A549 (cell line): ENCODE measurements around the gene CPA4. TPM values are rescaled to one million over a fixed set of nuclear protein-coding genes. Genes with fewer than 3 reads are reported as not detected.

Experiments used
- ATAC-seq, 2 experiments: fragments of 200-7000 bp in 1 of 2; fragments of >200 bp in 1 of 2; cut with Nextera tagmentation in 1 of 2; cut with Tn5 transposase in 1 of 2; 3 replicates each; pipeline versions ENCODE4 v1.8.0 to v1.9.1; 2018 to 2020; ENCODE audit warnings: mild to moderate bottlenecking in 1 of 2, moderate library complexity in 1 of 2
- CTCF ChIA-PET: fragments of 300-600 bp; sonication (Branson Sonifier 250); formaldehyde crosslinking; extraction: SDS; loops from one replicate; lab custom pipeline; 2021; ENCODE audit warnings: antibody characterized with exemption, inconsistent platforms; lab: Yijun Ruan, JAX
- POLR2A ChIA-PET: fragments of 350-600 bp; formaldehyde crosslinking; extraction: SDS; loops from one replicate; lab custom pipeline; 2021; ENCODE audit warnings: antibody characterized with exemption, inconsistent platforms; lab: Yijun Ruan, JAX
- DNase-seq, 2 experiments: peaks; one replicate each; pipeline versions ENCODE4 v3.0.0 to v3.0.0-alpha.2; 2011 to 2016; ENCODE audit warnings: low read depth in 1 of 2, low spot score in 1 of 2
- FAIRE-seq: peaks from 2 replicates; lab custom pipeline; 2011; peaks lifted over from hg19 to GRCh38; lab: Jason Lieb, UNC
- H3K27ac ChIP-seq, 2 experiments: fragments of >200 bp; sonication (Bioruptor Twin); formaldehyde crosslinking; 3 replicates each; pipeline ENCODE4 v1.5.1; 2016 to 2017
- H3K4me1 ChIP-seq: fragments of >200 bp; sonication (Bioruptor Twin); formaldehyde crosslinking; 3 replicates; pipeline ENCODE4 v1.6.1; 2016
- H3K4me2 ChIP-seq: fragments of >200 bp; sonication (Bioruptor Twin); formaldehyde crosslinking; 3 replicates; pipeline ENCODE4 v1.6.1; 2016
- H3K4me3 ChIP-seq: fragments of >200 bp; sonication (Bioruptor Twin); formaldehyde crosslinking; 3 replicates; pipeline ENCODE4 v1.5.1; 2016
- H3K9me3 ChIP-seq: fragments of >200 bp; sonication (Bioruptor Twin); formaldehyde crosslinking; 3 replicates; pipeline ENCODE4 v1.6.1; 2016
- ATOH8 ChIP-seq: fragments of 250-450 bp; sonication (Bioruptor Pico); IDR thresholded peaks from 2 replicates; pipeline ENCODE4 v1.5.0; 2020; ENCODE audit warnings: low read depth, mild to moderate bottlenecking, moderate library complexity
- BHLHE40 ChIP-seq: IDR thresholded peaks from 2 replicates; pipeline ENCODE4 v1.6.1; 2012; ENCODE audit warnings: low read depth, low read length, inconsistent platforms
- CEBPB ChIP-seq, 2 experiments: fragments of >200 bp in 1 of 2; sonication (Bioruptor Twin) in 1 of 2; formaldehyde crosslinking in 1 of 2; IDR thresholded peaks; 2 replicates each; pipeline ENCODE4 v1.6.1; 2012 to 2016
- CHD4 ChIP-seq: fragments of 200-600 bp; sonication (generic); IDR thresholded peaks from 2 replicates; pipeline ENCODE4 v1.6.1; 2016; ENCODE audit warnings: antibody characterized with exemption, mild to moderate bottlenecking, borderline replicate concordance
- FOXS1 ChIP-seq: fragments of 250-450 bp; sonication (Bioruptor Pico); IDR thresholded peaks from 2 replicates; pipeline ENCODE4 v1.5.0; 2020; ENCODE audit warnings: mild to moderate bottlenecking, moderate library complexity
- HDAC2 ChIP-seq: fragments of 200-600 bp; sonication (generic); IDR thresholded peaks from 2 replicates; pipeline ENCODE4 v1.6.1; 2016
- KDM5A ChIP-seq: fragments of 200-600 bp; sonication (generic); IDR thresholded peaks from 2 replicates; pipeline ENCODE4 v1.6.1; 2016; ENCODE audit warnings: antibody characterized with exemption, mild to moderate bottlenecking
- MAX ChIP-seq: IDR thresholded peaks from 2 replicates; pipeline ENCODE4 v1.6.1; 2012
- MYC ChIP-seq: IDR thresholded peaks from 2 replicates; pipeline ENCODE4 v1.6.1; 2012; ENCODE audit warnings: mild to moderate bottlenecking, inconsistent platforms, low read length, improper control_type of control experiment, borderline replicate concordance
- NR3C1 ChIP-seq: fragments of >200 bp; sonication (Bioruptor Twin); formaldehyde crosslinking; IDR thresholded peaks from 3 replicates; pipeline ENCODE4 v1.6.1; 2017
- POLR2A ChIP-seq: IDR thresholded peaks from 2 replicates; pipeline ENCODE4 v1.6.1; 2012; ENCODE audit warnings: mild to moderate bottlenecking, low read length
- POLR2AphosphoS2 ChIP-seq: conservative IDR thresholded peaks from 2 replicates; pipeline ENCODE4 v1.6.1; 2012; ENCODE audit warnings: low read length, improper control_type of control experiment, inconsistent platforms
- RARB ChIP-seq: fragments of 250-450 bp; sonication (Bioruptor Pico); IDR thresholded peaks from 2 replicates; pipeline ENCODE4 v1.8.0; 2021; ENCODE audit warnings: mild to moderate bottlenecking, moderate library complexity
- REST ChIP-seq: fragments of 200-600 bp; sonication (generic); IDR thresholded peaks from 2 replicates; pipeline ENCODE4 v1.6.1; 2016; ENCODE audit warnings: antibody characterized with exemption, mild to moderate bottlenecking, moderate library complexity
- TFCP2L1 ChIP-seq: fragments of 250-450 bp; sonication (Bioruptor Pico); IDR thresholded peaks from 2 replicates; pipeline ENCODE4 v1.5.0; 2021; ENCODE audit warnings: mild to moderate bottlenecking
- ZNF302 ChIP-seq: fragments of 250-450 bp; sonication (Bioruptor Pico); IDR thresholded peaks from 2 replicates; pipeline ENCODE4 v1.9.0; 2021; ENCODE audit warnings: inconsistent platforms, mild to moderate bottlenecking, moderate library complexity
- WGBS: methylation state at CpG from one replicate; pipeline ENCODE4 v1.1.6; 2017; ENCODE audit errors: missing lambda C conversion rate; 5-methylcytosine and 5-hydroxymethylcytosine counted together
- polyA plus RNA-seq, 4 experiments: library from polyadenylated mRNA; depleted of rRNA in 3 of 4; stranded (reverse); fragments of >200 nt; fragmentation: RNase III in 1 of 4; extraction: RNeasy Plus Mini Kit Qiagen cat#74134 plus additional on column Dnase treatment in 1 of 4; gene quantifications; 2 replicates in 3 of 4; 3 replicates in 1 of 4; pipeline ENCODE4 v1.2.3, GENCODE V29; 2011 to 2017
- TF ChIP-seq, protein P1 (sequence below): fragments of >200 bp; sonication (Bioruptor Twin); formaldehyde crosslinking; IDR thresholded peaks from 3 replicates; pipeline ENCODE4 v1.5.1; 2016
- TF ChIP-seq, protein P2 (sequence below): fragments of 450-650 bp; IDR thresholded peaks from 2 replicates; pipeline ENCODE4 v1.6.1; 2014; ENCODE audit warnings: antibody characterized with exemption

The CPA4 gene
- polyA plus RNA-seq, 2 of the 4 experiments (the other 2 are of a cell fraction): 1.0 to 7.7 TPM

GRCh38 chr7:130288829-130289228 lies 4.1 kb upstream of the CPA4 start:
- ChIA-PET CTCF (no interaction called here), POLR2A (no interaction called here)
- TF ChIP-seq CEBPB (IDR thresholded peaks at IDR 0.05) (no peak), MAX (no peak)
- DNase-seq (no peak), FAIRE-seq (no peak), ATAC-seq (no peak)
- Histone ChIP-seq H3K4me3 (no peak overlapping the region), H3K27ac (no peak overlapping the region), H3K9me3 (peaks cover 3% of the 10 kb centered on the region; the same call in 1 of the 3 replicates), H3K4me1 (peaks cover 38% of the 10 kb centered on the region), H3K4me2 (no peak overlapping the region)
- WGBS: 38% methylated on average over 5 of the region's 5 CpGs

GRCh38 chr7:130289478-130289877 lies 3.5 kb upstream of the CPA4 start:
- Histone ChIP-seq H3K4me2 (no peak overlapping the region), H3K27ac (no peak overlapping the region), H3K4me1 (peaks cover 38% of the 10 kb centered on the region)
- CTCF ChIA-PET: no interaction called here
- TF ChIP-seq TFCP2L1 (CRISPR knock-in tag) (no peak), RARB (CRISPR knock-in tag) (no peak), FOXS1 (no peak), CHD4 (no peak), POLR2A (no peak), NR3C1 (no peak), POLR2AphosphoS2 (no peak), MYC (no peak), ATOH8 (CRISPR knock-in tag) (no peak)
- TF ChIP-seq, protein P1, sequence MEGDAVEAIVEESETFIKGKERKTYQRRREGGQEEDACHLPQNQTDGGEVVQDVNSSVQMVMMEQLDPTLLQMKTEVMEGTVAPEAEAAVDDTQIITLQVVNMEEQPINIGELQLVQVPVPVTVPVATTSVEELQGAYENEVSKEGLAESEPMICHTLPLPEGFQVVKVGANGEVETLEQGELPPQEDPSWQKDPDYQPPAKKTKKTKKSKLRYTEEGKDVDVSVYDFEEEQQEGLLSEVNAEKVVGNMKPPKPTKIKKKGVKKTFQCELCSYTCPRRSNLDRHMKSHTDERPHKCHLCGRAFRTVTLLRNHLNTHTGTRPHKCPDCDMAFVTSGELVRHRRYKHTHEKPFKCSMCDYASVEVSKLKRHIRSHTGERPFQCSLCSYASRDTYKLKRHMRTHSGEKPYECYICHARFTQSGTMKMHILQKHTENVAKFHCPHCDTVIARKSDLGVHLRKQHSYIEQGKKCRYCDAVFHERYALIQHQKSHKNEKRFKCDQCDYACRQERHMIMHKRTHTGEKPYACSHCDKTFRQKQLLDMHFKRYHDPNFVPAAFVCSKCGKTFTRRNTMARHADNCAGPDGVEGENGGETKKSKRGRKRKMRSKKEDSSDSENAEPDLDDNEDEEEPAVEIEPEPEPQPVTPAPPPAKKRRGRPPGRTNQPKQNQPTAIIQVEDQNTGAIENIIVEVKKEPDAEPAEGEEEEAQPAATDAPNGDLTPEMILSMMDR: no peak
- TF ChIP-seq, protein P2, sequence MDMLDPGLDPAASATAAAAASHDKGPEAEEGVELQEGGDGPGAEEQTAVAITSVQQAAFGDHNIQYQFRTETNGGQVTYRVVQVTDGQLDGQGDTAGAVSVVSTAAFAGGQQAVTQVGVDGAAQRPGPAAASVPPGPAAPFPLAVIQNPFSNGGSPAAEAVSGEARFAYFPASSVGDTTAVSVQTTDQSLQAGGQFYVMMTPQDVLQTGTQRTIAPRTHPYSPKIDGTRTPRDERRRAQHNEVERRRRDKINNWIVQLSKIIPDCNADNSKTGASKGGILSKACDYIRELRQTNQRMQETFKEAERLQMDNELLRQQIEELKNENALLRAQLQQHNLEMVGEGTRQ: no peak
- TF ChIP-seq, all 56 proteins: peak for 0
- DNase-seq: no peak
- POLR2A ChIA-PET: no interaction called here
- Histone ChIP-seq H3K4me3 (no peak overlapping the region), H3K9me3 (peaks cover 7% of the 10 kb centered on the region)
- no peak for ATAC-seq
- 91% methylated on average over 9 of the region's 9 CpGs for WGBS
- no peak for FAIRE-seq

GRCh38 chr7:130290745-130291144 lies 2.2 kb upstream of the CPA4 start:
- Histone ChIP-seq H3K4me2 (peak overlapping the region; percentile 32; the same call in 1 of the 3 replicates), H3K4me1 (peaks cover 38% of the 10 kb centered on the region), H3K9me3 (peaks cover 14% of the 10 kb centered on the region), H3K4me3 (no peak overlapping the region), H3K27ac (peak overlapping the region in 1 of 2 experiments; percentile 71; a peak in 2 of 6 replicates)
- ChIA-PET CTCF (interaction anchor here (0.6 to 1.1 kb wide), 2 partner anchors 46 to 72 kb away, joined by 3 to 4 read pairs; no protein-coding TSS in a partner anchor), POLR2A (no interaction called here)
- 42% methylated on average over 6 of the region's 6 CpGs for WGBS
- ATAC-seq (peak in 1 of 2 experiments; percentile 27; a peak in 1 of 6 replicates), DNase-seq (peak in 1 of 2 experiments; percentile 51), FAIRE-seq (no peak)
- TF ChIP-seq REST: no peak
- TF ChIP-seq HDAC2: no peak
- TF ChIP-seq, protein P2: no peak
- no peak for TF ChIP-seq BHLHE40
- TF ChIP-seq ZNF302: no peak
- no peak for TF ChIP-seq KDM5A
